ENCODE results near the gene ITGB4. TPM values are rescaled to one million over a fixed set of nuclear protein-coding genes. Genes with fewer than 3 reads are reported as not detected.

The ITGB4 gene
- total and polyA plus RNA-seq, 4 donors = 11.1 to 47.8 (median 14.8) TPM

DNA sequence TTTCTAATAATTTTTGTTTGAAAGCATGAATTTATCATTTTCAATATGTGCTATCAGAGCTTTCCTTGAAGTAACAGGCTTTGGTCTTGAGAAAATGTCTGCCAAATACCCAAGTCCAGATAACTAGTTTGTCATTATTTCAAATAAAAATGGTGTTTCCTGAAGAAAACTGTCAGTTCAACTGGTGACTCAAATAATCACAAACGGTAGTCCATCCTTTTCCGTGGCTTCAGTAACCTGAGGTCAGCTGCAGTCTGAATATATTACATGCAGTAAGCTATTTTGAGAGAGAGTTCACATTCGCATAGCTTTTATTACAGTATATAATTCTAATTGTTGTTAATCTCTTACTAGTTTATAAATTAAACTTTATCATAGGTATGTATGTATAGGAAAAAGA lies 44.8 kb upstream of the ITGB4 start:
- no peak for ATAC-seq (ENCODE audit: insufficient read depth, low FRiP score)
- Histone ChIP-seq H3K4me3 (no peak overlapping the region), H3K36me3 (ENCODE audit: control insufficient read depth in 4 of 4, insufficient read depth in 4 of 4, low read length in 4 of 4) (peaks cover 12 to 24% (median 19%) of the 10 kb centered on the region in 4 donors), H3K9ac (ENCODE audit: insufficient read depth in 1 of 2, low read length in 2 of 2) (no peak overlapping the region), H3K4me1 (ENCODE audit: control insufficient read depth in 5 of 5, insufficient read depth in 5 of 5, low read length in 5 of 5) (peaks cover 0 to 4% (median 0%) of the 10 kb centered on the region in 5 donors), H3K27me3 (ENCODE audit: control insufficient read depth in 3 of 3, insufficient read depth in 3 of 3, low read length in 2 of 3) (no peaks in the 10 kb centered on the region), H3K27ac (ENCODE audit: low read depth in 1 of 2, low read length in 1 of 2) (no peak overlapping the region), H3K9me3 (ENCODE audit: control insufficient read depth in 4 of 4, insufficient read depth in 3 of 4, low read length in 3 of 4) (no peaks in the 10 kb centered on the region)
- no peak for TF ChIP-seq CTCF (IDR thresholded peaks at IDR 0.05; ENCODE audit: control extremely low read depth, extremely low read depth)
- DNase-seq = no peak
- 78 to 87% methylated on average over 3 of the region's 3 CpGs for WGBS, 2 donors

DNA sequence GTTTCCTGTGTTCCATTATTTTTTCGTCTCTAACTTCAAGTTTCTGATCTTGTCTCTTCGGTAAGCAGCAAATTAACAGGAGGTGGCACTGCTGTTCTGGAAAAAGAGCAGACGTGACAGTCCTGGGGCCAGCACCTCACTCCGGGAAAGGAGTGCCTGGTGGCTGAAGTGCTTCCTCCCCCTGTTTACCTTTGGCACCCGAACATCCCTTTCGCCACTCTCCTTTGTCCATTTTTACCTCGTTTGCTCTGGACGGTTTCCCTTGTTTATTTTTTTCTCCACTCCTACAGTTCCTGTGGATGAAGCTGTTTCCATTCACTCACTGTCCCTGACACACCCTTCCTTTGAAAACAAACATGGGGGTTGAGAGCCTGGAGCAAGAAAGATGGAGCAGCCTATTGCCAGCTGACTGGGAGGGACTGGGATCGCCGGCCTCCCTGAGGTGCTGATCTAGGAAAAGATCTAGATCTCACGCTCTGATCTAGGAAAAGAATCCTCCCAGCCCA lies 41.5 kb upstream of the ITGB4 start:
- Histone ChIP-seq H3K9ac (ENCODE audit: insufficient read depth in 1 of 2, low read length in 2 of 2) (no peak overlapping the region), H3K4me1 (ENCODE audit: control insufficient read depth in 5 of 5, insufficient read depth in 5 of 5, low read length in 5 of 5) (peaks cover 0 to 10% (median 0%) of the 10 kb centered on the region in 5 donors), H3K27ac (ENCODE audit: low read depth in 1 of 2, low read length in 1 of 2) (peak overlapping the region; percentile 75 to 84), H3K4me3 (no peak overlapping the region), H3K27me3 (ENCODE audit: control insufficient read depth in 3 of 3, insufficient read depth in 3 of 3, low read length in 2 of 3) (no peaks in the 10 kb centered on the region), H3K9me3 (ENCODE audit: control insufficient read depth in 4 of 4, insufficient read depth in 3 of 4, low read length in 3 of 4) (no peaks in the 10 kb centered on the region), H3K36me3 (ENCODE audit: control insufficient read depth in 4 of 4, insufficient read depth in 4 of 4, low read length in 4 of 4) (peaks cover 3 to 13% (median 10%) of the 10 kb centered on the region in 4 donors)
- ATAC-seq (ENCODE audit: insufficient read depth, low FRiP score) (peak; percentile 36), DNase-seq (peak in 2 of 3 donors; percentile 30 to 37)
- peak; percentile 29 for TF ChIP-seq CTCF (IDR thresholded peaks at IDR 0.05; ENCODE audit: control extremely low read depth, extremely low read depth)
- 49 to 70% methylated on average over 11 of the region's 11 CpGs for WGBS, 2 donors

- DNase-seq = no peak
Observed at GRCh38 chr17:75680431-75680830, 40.8 kb upstream of the ITGB4 start.

More at GRCh38 chr17:75680431-75680830, 40.8 kb upstream of the ITGB4 start:
- Histone ChIP-seq H3K27ac (ENCODE audit: low read depth in 1 of 2, low read length in 1 of 2) (peak overlapping the region; percentile 52 to 55), H3K9ac (ENCODE audit: insufficient read depth in 1 of 2, low read length in 2 of 2) (no peak overlapping the region), H3K4me3 (no peak overlapping the region), H3K4me1 (ENCODE audit: control insufficient read depth in 5 of 5, insufficient read depth in 5 of 5, low read length in 5 of 5) (peaks cover 0 to 13% (median 0%) of the 10 kb centered on the region in 5 donors), H3K36me3 (ENCODE audit: control insufficient read depth in 4 of 4, insufficient read depth in 4 of 4, low read length in 4 of 4) (peaks cover 3 to 13% (median 10%) of the 10 kb centered on the region in 4 donors), H3K27me3 (ENCODE audit: control insufficient read depth in 3 of 3, insufficient read depth in 3 of 3, low read length in 2 of 3) (no peaks in the 10 kb centered on the region), H3K9me3 (ENCODE audit: control insufficient read depth in 4 of 4, insufficient read depth in 3 of 4, low read length in 3 of 4) (no peaks in the 10 kb centered on the region)
- no peak for ATAC-seq (ENCODE audit: insufficient read depth, low FRiP score)
- no peak for TF ChIP-seq CTCF (IDR thresholded peaks at IDR 0.05; ENCODE audit: control extremely low read depth, extremely low read depth)
- 89 to 90% methylated on average over 10 of the region's 10 CpGs for WGBS, 2 donors
